ENCODE results near the gene BTG2. TPM values are rescaled to one million over a fixed set of nuclear protein-coding genes. Genes with fewer than 3 reads are reported as not detected.
A peak's percentile ranks its signal among the peaks of the same experiment; 100 is the strongest.

The BTG2 gene
- total RNA-seq, 1 donor = 14.5 TPM

DNA sequence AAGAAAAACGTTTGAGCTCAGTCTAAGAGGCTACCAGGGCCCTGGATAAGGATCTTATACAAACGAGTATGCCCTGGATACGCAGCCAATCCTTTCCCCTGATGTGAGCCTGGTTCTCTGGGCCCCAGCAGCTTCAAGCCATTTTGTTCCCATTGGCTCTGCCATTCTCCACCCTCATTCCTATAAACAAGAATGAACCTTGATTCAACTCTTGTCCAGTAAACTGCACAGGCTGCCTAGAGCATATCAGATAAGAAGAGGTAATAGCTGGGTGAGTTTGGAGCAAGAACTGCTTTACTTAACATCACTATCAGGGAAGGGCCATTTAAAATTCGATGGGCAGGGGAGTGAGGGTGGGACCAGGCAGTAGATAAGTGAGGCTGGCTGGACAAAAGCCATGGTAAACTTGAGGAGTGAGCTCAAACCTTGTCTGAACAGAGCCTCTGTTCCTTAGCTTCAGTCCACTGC is 11.3 kb downstream of the BTG2 start:
- H4K20me1 ChIP-seq (ENCODE audit: insufficient read depth, low read length) = no peaks in the 10 kb centered on the region
- TF ChIP-seq, protein P1, sequence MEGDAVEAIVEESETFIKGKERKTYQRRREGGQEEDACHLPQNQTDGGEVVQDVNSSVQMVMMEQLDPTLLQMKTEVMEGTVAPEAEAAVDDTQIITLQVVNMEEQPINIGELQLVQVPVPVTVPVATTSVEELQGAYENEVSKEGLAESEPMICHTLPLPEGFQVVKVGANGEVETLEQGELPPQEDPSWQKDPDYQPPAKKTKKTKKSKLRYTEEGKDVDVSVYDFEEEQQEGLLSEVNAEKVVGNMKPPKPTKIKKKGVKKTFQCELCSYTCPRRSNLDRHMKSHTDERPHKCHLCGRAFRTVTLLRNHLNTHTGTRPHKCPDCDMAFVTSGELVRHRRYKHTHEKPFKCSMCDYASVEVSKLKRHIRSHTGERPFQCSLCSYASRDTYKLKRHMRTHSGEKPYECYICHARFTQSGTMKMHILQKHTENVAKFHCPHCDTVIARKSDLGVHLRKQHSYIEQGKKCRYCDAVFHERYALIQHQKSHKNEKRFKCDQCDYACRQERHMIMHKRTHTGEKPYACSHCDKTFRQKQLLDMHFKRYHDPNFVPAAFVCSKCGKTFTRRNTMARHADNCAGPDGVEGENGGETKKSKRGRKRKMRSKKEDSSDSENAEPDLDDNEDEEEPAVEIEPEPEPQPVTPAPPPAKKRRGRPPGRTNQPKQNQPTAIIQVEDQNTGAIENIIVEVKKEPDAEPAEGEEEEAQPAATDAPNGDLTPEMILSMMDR (IDR thresholded peaks at IDR 0.05; ENCODE audit: extremely low read depth, low read depth, low read length) = no peak
- H3K27ac ChIP-seq (ENCODE audit: low read depth, low read length) = no peak overlapping the region
- no peak overlapping the region for H3K4me2 ChIP-seq (ENCODE audit: insufficient read depth, low read length)
- no peak overlapping the region for H2AFZ ChIP-seq (ENCODE audit: low read length)
- peaks cover 15% of the 10 kb centered on the region for H3K27me3 ChIP-seq (ENCODE audit: insufficient read depth, low read length)
- H3K36me3 ChIP-seq (ENCODE audit: insufficient read depth, low read length) = no peaks in the 10 kb centered on the region
- no peaks in the 10 kb centered on the region for H3K79me2 ChIP-seq (ENCODE audit: insufficient read depth, low read length)
- H3K4me1 ChIP-seq (ENCODE audit: insufficient read depth, low read length) = no peaks in the 10 kb centered on the region
- no peaks in the 10 kb centered on the region for H3K9me3 ChIP-seq (ENCODE audit: low read depth, low read length)
- no peak overlapping the region for H3K4me3 ChIP-seq (ENCODE audit: insufficient read depth, low read length)
- DNase-seq (ENCODE audit: insufficient read length, low spot score, missing footprints) = no peak

DNA sequence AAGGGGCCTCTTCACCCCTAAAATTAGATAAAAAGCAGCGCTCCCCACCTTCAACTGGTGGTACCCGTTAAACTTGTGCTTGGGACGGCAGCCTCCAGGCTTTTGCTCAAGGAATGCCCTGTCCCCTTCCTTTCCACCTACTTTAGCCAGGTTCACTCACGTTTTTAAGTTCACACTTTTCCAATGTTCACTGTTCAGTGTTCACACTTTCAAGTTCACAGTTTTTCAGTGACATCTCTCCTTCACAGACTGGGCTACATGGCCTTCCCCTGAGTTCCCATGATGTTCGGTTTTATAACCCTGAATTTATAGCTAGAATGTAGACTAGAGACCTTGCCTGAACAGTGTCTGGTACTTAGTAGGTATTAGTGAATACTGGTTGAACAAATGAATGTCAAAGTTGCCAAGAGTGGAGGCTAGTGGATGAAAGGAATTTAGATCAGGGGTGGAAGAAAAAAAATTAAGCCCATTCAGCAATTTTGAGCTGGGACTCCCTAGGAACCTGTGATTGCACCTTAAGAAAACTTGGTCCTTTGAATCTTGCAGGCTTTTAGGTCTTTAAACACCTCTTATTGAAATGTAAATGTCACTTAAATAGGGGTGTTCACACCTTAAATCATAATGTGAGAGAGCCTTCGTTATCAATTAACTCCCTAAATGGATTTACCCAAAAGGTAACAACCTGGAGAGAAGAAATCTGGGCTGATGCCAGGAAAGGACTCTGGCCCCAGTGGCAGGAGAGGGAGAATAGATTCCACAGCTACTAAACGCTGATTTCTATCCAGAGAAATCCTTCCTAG is 12.3 kb downstream of the BTG2 start:
- no peaks in the 10 kb centered on the region for H3K9me3 ChIP-seq (ENCODE audit: low read depth, low read length)
- TF ChIP-seq, protein P1 (IDR thresholded peaks at IDR 0.05; ENCODE audit: extremely low read depth, low read depth, low read length) = no peak

DNA sequence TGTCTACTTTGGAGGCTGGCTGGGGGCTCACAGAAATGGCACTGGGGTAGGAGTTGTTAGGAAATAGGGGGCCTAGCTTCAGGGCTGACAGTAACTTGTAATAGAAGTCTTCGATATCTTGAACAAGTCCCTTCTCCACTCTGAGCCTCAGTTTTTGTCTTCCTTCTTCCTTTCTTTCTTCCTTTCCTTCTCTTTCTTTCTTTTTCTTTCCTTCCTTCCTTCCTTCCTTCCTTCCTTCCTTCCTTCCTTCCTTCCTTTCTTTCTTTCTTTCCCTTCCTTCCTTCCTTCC is 12.9 kb downstream of the BTG2 start:
- Histone ChIP-seq H3K9me3 (ENCODE audit: low read depth, low read length) (no peaks in the 10 kb centered on the region), H3K27me3 (ENCODE audit: insufficient read depth, low read length) (peaks cover 30% of the 10 kb centered on the region), H3K36me3 (ENCODE audit: insufficient read depth, low read length) (no peaks in the 10 kb centered on the region), H3K79me2 (ENCODE audit: insufficient read depth, low read length) (no peaks in the 10 kb centered on the region), H2AFZ (ENCODE audit: low read length) (no peak overlapping the region), H3K4me1 (ENCODE audit: insufficient read depth, low read length) (no peaks in the 10 kb centered on the region), H3K4me2 (ENCODE audit: insufficient read depth, low read length) (no peak overlapping the region), H3K27ac (ENCODE audit: low read depth, low read length) (no peak overlapping the region), H4K20me1 (ENCODE audit: insufficient read depth, low read length) (no peaks in the 10 kb centered on the region), H3K4me3 (ENCODE audit: insufficient read depth, low read length) (no peak overlapping the region)
- TF ChIP-seq, protein P1 (IDR thresholded peaks at IDR 0.05; ENCODE audit: extremely low read depth, low read depth, low read length) = no peak
- no peak for DNase-seq (ENCODE audit: insufficient read length, low spot score, missing footprints)

More for the DNA sequence above, 12.3 kb downstream of the BTG2 start:
- Histone ChIP-seq H2AFZ (ENCODE audit: low read length) (no peak overlapping the region), H3K27me3 (ENCODE audit: insufficient read depth, low read length) (peaks cover 25% of the 10 kb centered on the region), H3K4me3 (ENCODE audit: insufficient read depth, low read length) (no peak overlapping the region), H3K36me3 (ENCODE audit: insufficient read depth, low read length) (no peaks in the 10 kb centered on the region), H3K79me2 (ENCODE audit: insufficient read depth, low read length) (no peaks in the 10 kb centered on the region), H4K20me1 (ENCODE audit: insufficient read depth, low read length) (no peaks in the 10 kb centered on the region), H3K4me1 (ENCODE audit: insufficient read depth, low read length) (no peaks in the 10 kb centered on the region), H3K4me2 (ENCODE audit: insufficient read depth, low read length) (no peak overlapping the region), H3K27ac (ENCODE audit: low read depth, low read length) (no peak overlapping the region)
- no peak for DNase-seq (ENCODE audit: insufficient read length, low spot score, missing footprints)

DNA sequence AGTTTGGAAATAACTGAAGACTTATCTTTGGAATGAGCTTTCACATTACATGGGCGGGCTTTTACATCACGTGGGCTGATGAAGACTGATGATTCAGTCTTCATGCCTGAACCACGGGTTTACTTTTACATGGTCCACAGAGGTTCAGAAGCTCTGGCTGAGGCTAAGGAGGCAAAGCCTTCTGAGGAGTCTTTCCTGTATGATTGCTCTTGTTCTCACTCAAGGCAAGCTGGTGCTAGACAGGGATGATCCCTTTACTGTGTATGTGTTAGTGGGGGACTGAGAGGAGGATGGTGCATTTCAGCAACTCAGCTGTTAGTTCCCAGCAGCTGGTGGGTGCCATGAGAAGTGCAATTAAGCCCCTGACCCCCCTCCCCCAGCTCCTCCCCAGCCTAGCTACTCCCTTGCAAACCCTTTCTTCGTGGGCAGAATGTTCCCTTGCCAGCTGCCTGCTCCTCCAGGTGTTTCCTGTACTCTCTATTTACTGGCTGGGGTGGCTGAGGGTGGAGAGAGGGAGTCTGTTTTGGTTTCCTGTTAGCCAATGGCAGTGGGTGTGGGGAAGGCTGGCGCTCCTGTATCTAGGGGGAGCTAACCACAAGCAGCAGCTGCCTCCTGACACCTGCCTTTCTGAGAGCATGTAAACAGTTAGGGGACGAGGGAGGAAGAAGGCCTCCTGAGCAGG is 15.4 kb downstream of the BTG2 start:
- peak overlapping the region; percentile 57 for H2AFZ ChIP-seq (ENCODE audit: low read length)
- H3K36me3 ChIP-seq (ENCODE audit: insufficient read depth, low read length) = no peaks in the 10 kb centered on the region
- no peaks in the 10 kb centered on the region for H3K9me3 ChIP-seq (ENCODE audit: low read depth, low read length)
- no peak overlapping the region for H3K27ac ChIP-seq (ENCODE audit: low read depth, low read length)
- H4K20me1 ChIP-seq (ENCODE audit: insufficient read depth, low read length) = no peaks in the 10 kb centered on the region
- no peak overlapping the region for H3K4me3 ChIP-seq (ENCODE audit: insufficient read depth, low read length)
- no peak overlapping the region for H3K4me2 ChIP-seq (ENCODE audit: insufficient read depth, low read length)
- peaks cover 56% of the 10 kb centered on the region for H3K27me3 ChIP-seq (ENCODE audit: insufficient read depth, low read length)
- H3K79me2 ChIP-seq (ENCODE audit: insufficient read depth, low read length) = no peaks in the 10 kb centered on the region
- TF ChIP-seq, protein P1 (IDR thresholded peaks at IDR 0.05; ENCODE audit: extremely low read depth, low read depth, low read length) = no peak
- no peaks in the 10 kb centered on the region for H3K4me1 ChIP-seq (ENCODE audit: insufficient read depth, low read length)
- DNase-seq (ENCODE audit: insufficient read length, low spot score, missing footprints) = peak; percentile 89

Data from osteoblast (primary cell).